ENCODE results near the gene RPA1. TPM values are rescaled to one million over a fixed set of nuclear protein-coding genes. Genes with fewer than 3 reads are reported as not detected.

The RPA1 gene
- total RNA-seq = 46.8 and 47.2 TPM in 2 replicates

GRCh38 chr17:1829592-1830257, at the start of gene RPA1, which contains the start of gene SMYD4:
TSS of gene RPA1 (plus strand) at chr17:1830005. CDS start at chr17:1830094, 89 bp downstream.
TSS of gene SMYD4 (minus strand) at chr17:1829902. CDS start at chr17:1827994, 1,908 bp downstream.

Other genes starting within 250 kb of the RPA1 start
- 9.0 and 14.5 TPM in 2 replicates for gene SLC43A2, start 201.2 kb upstream of the RPA1 start, total RNA-seq
- 2.3 and 4.4 TPM in 2 replicates for gene SCARF1, start 184.3 kb upstream of the RPA1 start, total RNA-seq
- gene RILP, start 180.1 kb upstream of the RPA1 start, total RNA-seq = 12.0 and 13.7 TPM in 2 replicates
- 98.3 and 117 TPM in 2 replicates for gene PRPF8, start 145.1 kb upstream of the RPA1 start, total RNA-seq
- 2.6 and 3.6 TPM in 2 replicates for gene TLCD2, start 119.6 kb upstream of the RPA1 start, total RNA-seq
- gene WDR81, start 105.3 kb upstream of the RPA1 start, total RNA-seq = 24.0 and 25.4 TPM in 2 replicates
- gene SERPINF2, start 87.1 kb upstream of the RPA1 start, total RNA-seq = not detected in 2 replicates
- 47.2 and 65.3 TPM in 2 replicates for gene SERPINF1, start 67.9 kb upstream of the RPA1 start, total RNA-seq
- gene SMYD4, start 103 bp upstream of the RPA1 start, total RNA-seq = 8.9 and 10.8 TPM in 2 replicates
- gene RTN4RL1, start 195.3 kb downstream of the RPA1 start, total RNA-seq = 1.1 and 14.4 TPM in 2 replicates
- 14.4 and 17.8 TPM in 2 replicates for gene DPH1, start 200.1 kb downstream of the RPA1 start, total RNA-seq
- 33.4 and 35.7 TPM in 2 replicates for gene OVCA2, start 212.0 kb downstream of the RPA1 start, total RNA-seq
- 10.4 and 12.7 TPM in 2 replicates for gene HIC1, start 225.1 kb downstream of the RPA1 start, total RNA-seq